ENCODE results near the gene LRRC72.

DNA sequence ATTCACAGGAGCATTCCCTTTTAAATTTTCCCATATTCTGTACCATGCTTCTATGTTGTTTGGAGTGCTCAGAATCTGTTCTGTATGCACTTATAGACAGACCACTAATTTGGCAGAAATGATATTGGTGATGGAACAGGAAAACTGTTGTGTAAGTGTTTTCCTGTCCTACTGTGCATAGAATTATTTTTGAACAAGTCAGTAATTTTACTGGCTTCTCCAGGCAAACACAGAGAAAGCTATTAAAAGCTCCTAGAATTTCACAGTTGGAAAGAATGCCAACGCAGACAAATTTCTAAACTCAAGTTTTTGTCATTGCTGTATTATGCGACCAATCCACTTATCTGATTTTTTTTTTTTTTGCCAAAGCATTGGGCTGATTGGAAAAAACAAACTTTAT is 63.3 kb downstream of the LRRC72 start:
- TF ChIP-seq, protein P1, sequence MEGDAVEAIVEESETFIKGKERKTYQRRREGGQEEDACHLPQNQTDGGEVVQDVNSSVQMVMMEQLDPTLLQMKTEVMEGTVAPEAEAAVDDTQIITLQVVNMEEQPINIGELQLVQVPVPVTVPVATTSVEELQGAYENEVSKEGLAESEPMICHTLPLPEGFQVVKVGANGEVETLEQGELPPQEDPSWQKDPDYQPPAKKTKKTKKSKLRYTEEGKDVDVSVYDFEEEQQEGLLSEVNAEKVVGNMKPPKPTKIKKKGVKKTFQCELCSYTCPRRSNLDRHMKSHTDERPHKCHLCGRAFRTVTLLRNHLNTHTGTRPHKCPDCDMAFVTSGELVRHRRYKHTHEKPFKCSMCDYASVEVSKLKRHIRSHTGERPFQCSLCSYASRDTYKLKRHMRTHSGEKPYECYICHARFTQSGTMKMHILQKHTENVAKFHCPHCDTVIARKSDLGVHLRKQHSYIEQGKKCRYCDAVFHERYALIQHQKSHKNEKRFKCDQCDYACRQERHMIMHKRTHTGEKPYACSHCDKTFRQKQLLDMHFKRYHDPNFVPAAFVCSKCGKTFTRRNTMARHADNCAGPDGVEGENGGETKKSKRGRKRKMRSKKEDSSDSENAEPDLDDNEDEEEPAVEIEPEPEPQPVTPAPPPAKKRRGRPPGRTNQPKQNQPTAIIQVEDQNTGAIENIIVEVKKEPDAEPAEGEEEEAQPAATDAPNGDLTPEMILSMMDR (optimal IDR thresholded peaks at IDR 0.05 in 1 of 3, IDR thresholded peaks at IDR 0.05 in 1 of 3, conservative IDR thresholded peaks at IDR 0.05 in 1 of 3; ENCODE audit: extremely low read depth in 1 of 3, insufficient read depth in 2 of 3, low read length in 3 of 3) = no peak
- no peak for TF ChIP-seq EZH2 (IDR thresholded peaks at IDR 0.05; ENCODE audit: low read length)

Measured in keratinocyte (primary cell).